ENCODE results near the gene GOLGA1.
A peak's percentile ranks its signal among the peaks of the same experiment; 100 is the strongest.

DNA sequence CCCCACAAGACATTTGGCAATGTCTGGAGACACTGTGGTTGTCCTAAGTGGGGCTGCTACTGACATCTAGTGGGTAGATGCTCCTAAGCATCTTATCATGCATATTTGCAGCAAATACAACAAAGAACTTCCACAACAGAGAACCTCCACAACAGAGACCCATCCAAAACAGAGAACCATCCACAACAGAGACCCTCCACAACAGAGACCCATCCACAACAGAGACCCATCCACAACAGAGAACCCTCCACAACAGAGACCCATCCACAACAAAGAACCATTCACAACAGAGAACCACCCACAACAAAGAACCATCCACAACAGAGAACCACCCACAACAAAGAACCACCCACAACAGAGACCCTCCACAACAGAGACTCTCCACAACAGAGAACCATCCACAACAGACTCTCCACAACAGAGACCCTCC is 46.1 kb downstream of the GOLGA1 start:
- TF ChIP-seq CTCF (optimal IDR thresholded peaks at IDR 0.05 in 1 of 3, IDR thresholded peaks at IDR 0.05 in 1 of 3, conservative IDR thresholded peaks at IDR 0.05 in 1 of 3; ENCODE audit: extremely low read depth in 1 of 3, insufficient read depth in 2 of 3, low read length in 3 of 3): peak; percentile 56 to 70 (median 62)
- TF ChIP-seq EZH2 (IDR thresholded peaks at IDR 0.05; ENCODE audit: low read length): no peak
